Measurements from ENCODE around the gene MVB12B. TPM values are rescaled to one million over a fixed set of nuclear protein-coding genes. Genes with fewer than 3 reads are reported as not detected.
A peak's percentile ranks its signal among the peaks of the same experiment; 100 is the strongest.

The MVB12B gene
- total RNA-seq, 4 donors from 2014 or later, result 27.2 to 36.9 (median 33.2) TPM

DNA sequence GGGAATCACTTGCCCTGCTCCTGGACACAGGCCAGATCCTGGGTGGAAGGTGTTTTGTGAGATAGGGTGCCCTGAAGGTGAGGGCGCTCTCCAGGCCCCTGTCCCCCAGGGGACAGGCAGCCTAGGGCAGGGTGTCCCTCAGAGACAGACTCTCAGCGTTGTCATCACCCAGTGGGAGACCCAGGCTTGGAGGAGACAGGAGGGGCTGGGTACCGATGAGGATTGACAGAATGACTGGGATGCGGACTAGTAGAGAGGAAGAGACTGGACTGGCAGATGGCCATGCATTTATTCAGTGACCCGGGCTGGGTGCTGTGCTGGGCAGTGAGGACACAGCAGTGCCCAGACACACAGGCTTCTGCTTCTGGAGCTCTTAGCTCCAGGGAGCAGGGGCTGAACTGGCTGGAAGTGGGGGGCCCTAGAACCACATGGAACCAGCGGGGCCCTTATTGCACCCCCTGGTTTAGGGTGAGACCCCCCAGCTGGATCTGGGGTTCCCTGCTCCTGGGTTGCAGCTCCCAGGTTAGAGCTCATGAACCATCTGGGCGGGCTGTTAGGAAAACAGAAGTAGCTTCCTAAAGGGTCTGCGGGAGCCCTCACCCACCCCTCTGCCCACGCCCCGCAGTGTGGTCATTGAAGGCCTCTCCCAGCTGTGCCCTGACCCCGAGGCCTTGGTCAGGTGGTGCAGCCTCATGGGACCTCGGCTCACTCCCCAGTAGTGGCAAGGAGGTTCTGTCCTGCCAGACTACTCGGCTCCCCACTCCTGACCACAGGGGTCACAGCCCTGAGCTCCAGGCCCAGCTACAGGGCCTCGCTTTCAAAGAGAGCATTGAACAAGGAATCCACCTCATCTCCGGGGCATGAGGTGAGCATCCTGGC lies 170.4 kb downstream of the MVB12B start:
- 72 to 79% methylated on average over 9 to 10 of the region's 15 CpGs for WGBS, 2 donors
- Histone ChIP-seq H3K9me3 (no peaks in the 10 kb centered on the region), H3K27me3 (no peaks in the 10 kb centered on the region), H3K4me1 (peaks cover 0 to 43% (median 13%) of the 10 kb centered on the region in 4 donors), H3K36me3 (peaks cover 0 to 5% (median 0%) of the 10 kb centered on the region in 3 donors), H3K27ac (no peak overlapping the region), H3K4me3 (no peak overlapping the region)
- TF ChIP-seq POLR2A (IDR thresholded peaks at IDR 0.05) (no peak), EP300 (IDR thresholded peaks at IDR 0.05) (no peak)
- TF ChIP-seq, protein P1, sequence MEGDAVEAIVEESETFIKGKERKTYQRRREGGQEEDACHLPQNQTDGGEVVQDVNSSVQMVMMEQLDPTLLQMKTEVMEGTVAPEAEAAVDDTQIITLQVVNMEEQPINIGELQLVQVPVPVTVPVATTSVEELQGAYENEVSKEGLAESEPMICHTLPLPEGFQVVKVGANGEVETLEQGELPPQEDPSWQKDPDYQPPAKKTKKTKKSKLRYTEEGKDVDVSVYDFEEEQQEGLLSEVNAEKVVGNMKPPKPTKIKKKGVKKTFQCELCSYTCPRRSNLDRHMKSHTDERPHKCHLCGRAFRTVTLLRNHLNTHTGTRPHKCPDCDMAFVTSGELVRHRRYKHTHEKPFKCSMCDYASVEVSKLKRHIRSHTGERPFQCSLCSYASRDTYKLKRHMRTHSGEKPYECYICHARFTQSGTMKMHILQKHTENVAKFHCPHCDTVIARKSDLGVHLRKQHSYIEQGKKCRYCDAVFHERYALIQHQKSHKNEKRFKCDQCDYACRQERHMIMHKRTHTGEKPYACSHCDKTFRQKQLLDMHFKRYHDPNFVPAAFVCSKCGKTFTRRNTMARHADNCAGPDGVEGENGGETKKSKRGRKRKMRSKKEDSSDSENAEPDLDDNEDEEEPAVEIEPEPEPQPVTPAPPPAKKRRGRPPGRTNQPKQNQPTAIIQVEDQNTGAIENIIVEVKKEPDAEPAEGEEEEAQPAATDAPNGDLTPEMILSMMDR (IDR thresholded peaks at IDR 0.05), result no peak
- no peak for DNase-seq (ENCODE audit: low spot score in 2 of 2)

DNA sequence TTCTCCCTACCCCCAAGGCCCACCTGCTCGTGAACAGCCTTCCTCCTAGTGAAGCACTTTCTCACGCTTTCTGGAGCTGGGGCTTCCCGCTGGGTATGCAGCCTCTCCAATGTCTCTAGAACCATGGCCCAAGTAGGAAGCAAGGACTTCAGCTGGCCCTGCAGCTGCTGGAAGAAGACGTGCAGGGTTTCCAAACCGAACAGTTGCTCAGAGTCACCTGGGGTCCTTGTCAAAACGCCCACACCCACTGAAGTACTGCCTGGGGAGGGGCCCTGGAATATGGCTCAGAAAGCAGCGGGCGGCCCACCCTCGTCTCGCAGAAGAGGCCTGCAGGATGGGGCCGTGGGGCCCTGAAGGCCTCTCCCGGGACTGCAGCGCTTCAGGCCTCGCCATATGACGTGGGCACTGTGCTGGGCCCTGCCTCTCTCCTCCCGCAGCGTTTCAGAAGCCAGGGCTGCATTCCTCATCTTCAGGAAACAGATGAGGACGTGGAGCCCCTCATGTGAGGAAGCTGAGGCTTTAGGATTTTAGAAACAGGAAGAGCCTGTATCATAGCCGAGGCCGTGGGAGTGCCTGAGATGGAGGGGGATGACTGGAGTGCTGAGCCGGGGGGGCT lies 171.1 kb downstream of the MVB12B start:
- Histone ChIP-seq H3K27me3 (no peaks in the 10 kb centered on the region), H3K9me3 (no peaks in the 10 kb centered on the region), H3K4me1 (peaks cover 0 to 43% (median 13%) of the 10 kb centered on the region in 4 donors), H3K36me3 (peaks cover 0 to 2% (median 0%) of the 10 kb centered on the region in 3 donors), H3K27ac (no peak overlapping the region), H3K4me3 (no peak overlapping the region)
- DNase-seq (ENCODE audit: low spot score in 2 of 2), result no peak
- 64 to 73% methylated on average over 16 to 21 of the region's 21 CpGs for WGBS, 2 donors
- TF ChIP-seq POLR2A (IDR thresholded peaks at IDR 0.05), result no peak
- TF ChIP-seq EP300 (IDR thresholded peaks at IDR 0.05), result no peak
- TF ChIP-seq, protein P1 (IDR thresholded peaks at IDR 0.05), result no peak

DNA sequence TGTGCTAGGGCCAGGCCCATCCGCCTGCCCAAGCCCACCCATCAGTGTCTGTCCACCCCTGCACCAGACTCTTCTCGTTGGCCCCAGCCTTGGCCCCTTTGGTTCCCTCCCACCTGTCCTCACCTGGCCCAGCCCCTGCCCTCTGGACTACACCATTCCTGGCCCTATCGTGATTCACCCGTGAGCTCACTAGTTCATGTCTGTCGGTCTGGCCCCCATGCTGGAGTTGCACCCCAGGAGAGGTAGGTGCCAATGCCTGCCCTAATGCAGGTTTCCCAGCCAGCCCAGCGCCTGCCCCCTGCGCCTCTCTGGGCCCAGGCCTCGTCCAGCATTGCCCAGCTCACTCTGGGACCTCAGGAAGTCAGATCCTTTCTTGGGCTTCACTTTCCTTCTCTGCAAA lies 171.7 kb downstream of the MVB12B start:
- Histone ChIP-seq H3K4me3 (no peak overlapping the region), H3K27me3 (no peaks in the 10 kb centered on the region), H3K36me3 (peaks cover 0 to 7% (median 1%) of the 10 kb centered on the region in 3 donors), H3K9me3 (no peaks in the 10 kb centered on the region), H3K27ac (peak overlapping the region in 1 of 4 donors; percentile 74), H3K4me1 (peaks cover 0 to 43% (median 13%) of the 10 kb centered on the region in 4 donors)
- TF ChIP-seq EP300 (IDR thresholded peaks at IDR 0.05), result no peak
- no peak for TF ChIP-seq POLR2A (IDR thresholded peaks at IDR 0.05)
- TF ChIP-seq, protein P1 (IDR thresholded peaks at IDR 0.05), result no peak
- WGBS, 2 donors, result 83 to 90% methylated on average over 8 of the region's 8 CpGs
- DNase-seq (ENCODE audit: low spot score in 2 of 2), result no peak

DNA sequence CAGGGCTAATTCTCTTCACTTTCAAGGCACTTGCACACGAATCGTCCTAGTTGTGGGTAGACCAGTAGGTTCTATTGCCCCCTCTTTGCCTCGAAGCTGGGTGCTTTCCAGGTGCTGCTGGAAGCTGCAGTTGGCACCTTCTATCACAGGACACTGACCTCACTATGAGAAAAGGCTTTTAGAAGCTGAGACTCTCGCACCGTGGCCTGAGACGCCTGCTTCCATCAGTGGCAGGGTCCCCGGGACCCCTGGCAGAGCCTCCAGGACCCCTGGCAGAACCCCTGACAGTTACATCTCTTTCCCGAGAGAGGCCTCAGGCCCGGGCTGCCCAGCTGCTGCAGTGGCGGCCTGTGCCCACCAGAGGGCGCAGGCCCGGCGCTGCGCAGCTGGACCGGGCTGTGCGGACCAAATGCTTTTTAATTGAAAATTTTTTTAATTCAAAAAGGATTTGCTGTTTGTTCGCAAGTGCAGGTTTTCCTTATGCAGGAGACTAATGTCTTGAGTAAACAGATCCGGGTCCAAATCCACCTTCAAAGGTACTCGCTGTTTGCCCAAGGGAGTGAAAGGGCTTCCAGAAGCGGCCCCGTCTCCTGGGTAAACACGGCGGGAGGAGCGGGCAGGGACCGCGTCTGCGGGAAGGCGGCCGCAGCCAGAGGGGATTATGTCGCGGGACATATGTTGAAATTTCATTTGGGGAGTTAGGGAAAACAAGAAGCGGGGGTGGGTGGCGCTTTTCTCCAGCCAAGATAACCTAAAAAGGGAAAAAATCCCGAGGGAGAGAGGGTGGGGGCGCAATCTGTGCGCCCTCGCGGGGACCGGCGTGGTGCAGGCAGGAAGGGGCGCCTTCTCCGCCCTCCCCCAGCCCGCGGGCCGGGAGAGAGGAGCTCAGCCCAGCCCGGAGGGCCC lies 172.6 kb downstream of the MVB12B start:
- Histone ChIP-seq H3K27ac (peak overlapping the region in 2 of 4 donors; percentile 57 to 74), H3K4me1 (peaks cover 0 to 43% (median 13%) of the 10 kb centered on the region in 4 donors), H3K4me3 (peak overlapping the region; percentile 16 to 49 (median 29)), H3K27me3 (no peaks in the 10 kb centered on the region), H3K9me3 (no peaks in the 10 kb centered on the region), H3K36me3 (peaks cover 0 to 17% (median 8%) of the 10 kb centered on the region in 3 donors)
- TF ChIP-seq POLR2A (IDR thresholded peaks at IDR 0.05) (no peak), EP300 (IDR thresholded peaks at IDR 0.05) (no peak)
- TF ChIP-seq, protein P1 (IDR thresholded peaks at IDR 0.05), result peak; percentile 91 to 100 (median 100)
- DNase-seq (ENCODE audit: low spot score in 2 of 2), result no peak
- 6 to 7% methylated on average over 42 to 45 of the region's 46 CpGs for WGBS, 2 donors

Measured in tibial nerve (tissue), 4 donors.